Pulmonary artery endothelial cell (primary cell): ENCODE measurements around the gene NAPB. TPM values are rescaled to one million over a fixed set of nuclear protein-coding genes. Genes with fewer than 3 reads are reported as not detected.

Source experiments
- total RNA-seq: library from RNA; depleted of rRNA; stranded (reverse); fragments of >200 nt; gene quantifications from 2 replicates; pipeline ENCODE4 v1.2.3, GENCODE V29; 2014

Gene NAPB
- total RNA-seq, 1 donor from 2014 or later: 4.5 TPM

Other genes starting within 250 kb of the NAPB start
- gene NXT1, start 70.7 kb downstream of the NAPB start, total RNA-seq: 38.0 and 43.4 TPM in 2 replicates
- gene GZF1, start 59.3 kb downstream of the NAPB start, total RNA-seq: 11.8 and 35.7 TPM in 2 replicates
- not detected in 2 replicates for gene CSTL1, start 18.2 kb upstream of the NAPB start, total RNA-seq
- not detected in 2 replicates for gene CST11, start 31.4 kb upstream of the NAPB start, total RNA-seq
- gene CST8, start 69.6 kb upstream of the NAPB start, total RNA-seq: not detected in 2 replicates
- gene CST9L, start 147.0 kb upstream of the NAPB start, total RNA-seq: not detected in 2 replicates
- not detected in 2 replicates for gene CST9, start 184.4 kb upstream of the NAPB start, total RNA-seq
- 132 and 163 TPM in 2 replicates for gene CST3, start 216.5 kb upstream of the NAPB start, total RNA-seq